Right kidney (tissue), 1 donor: Measurements from ENCODE around the gene DIP2B.

Source experiments
- DNase-seq: peaks from one replicate; pipeline ENCODE4 v3.0.0-alpha.2; 2016

The DIP2B gene

GRCh38 chr12:50574601-50575348 is 70.0 kb downstream of the DIP2B start:
- no peak for DNase-seq

- DNase-seq: no peak
Observed at GRCh38 chr12:50579757-50580267, 75.0 kb downstream of the DIP2B start.

DNA sequence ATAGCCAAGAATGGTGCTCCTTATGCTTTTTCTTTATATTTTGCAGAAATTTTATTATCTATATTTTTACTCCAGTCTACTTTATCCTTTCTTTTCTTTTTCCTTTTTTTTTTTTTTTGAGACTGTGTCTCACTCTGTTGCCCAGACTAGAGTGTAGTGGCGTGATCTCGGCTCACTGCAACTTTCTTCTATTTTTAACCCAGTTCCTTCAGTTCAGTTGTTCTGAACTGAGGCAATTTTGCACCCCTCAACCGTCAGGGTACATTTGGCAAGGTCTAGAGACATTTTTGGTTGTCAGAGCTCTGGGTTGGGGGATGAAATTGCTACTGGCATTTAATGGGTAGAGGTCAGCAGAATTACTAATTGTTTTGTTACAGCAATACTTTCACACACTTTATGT is 75.7 kb downstream of the DIP2B start:
- DNase-seq: no peak

- DNase-seq: no peak
Observed at GRCh38 chr12:50581226-50582184, 76.7 kb downstream of the DIP2B start.

- DNase-seq: no peak
Observed at GRCh38 chr12:50584135-50584534, 79.3 kb downstream of the DIP2B start.

DNA sequence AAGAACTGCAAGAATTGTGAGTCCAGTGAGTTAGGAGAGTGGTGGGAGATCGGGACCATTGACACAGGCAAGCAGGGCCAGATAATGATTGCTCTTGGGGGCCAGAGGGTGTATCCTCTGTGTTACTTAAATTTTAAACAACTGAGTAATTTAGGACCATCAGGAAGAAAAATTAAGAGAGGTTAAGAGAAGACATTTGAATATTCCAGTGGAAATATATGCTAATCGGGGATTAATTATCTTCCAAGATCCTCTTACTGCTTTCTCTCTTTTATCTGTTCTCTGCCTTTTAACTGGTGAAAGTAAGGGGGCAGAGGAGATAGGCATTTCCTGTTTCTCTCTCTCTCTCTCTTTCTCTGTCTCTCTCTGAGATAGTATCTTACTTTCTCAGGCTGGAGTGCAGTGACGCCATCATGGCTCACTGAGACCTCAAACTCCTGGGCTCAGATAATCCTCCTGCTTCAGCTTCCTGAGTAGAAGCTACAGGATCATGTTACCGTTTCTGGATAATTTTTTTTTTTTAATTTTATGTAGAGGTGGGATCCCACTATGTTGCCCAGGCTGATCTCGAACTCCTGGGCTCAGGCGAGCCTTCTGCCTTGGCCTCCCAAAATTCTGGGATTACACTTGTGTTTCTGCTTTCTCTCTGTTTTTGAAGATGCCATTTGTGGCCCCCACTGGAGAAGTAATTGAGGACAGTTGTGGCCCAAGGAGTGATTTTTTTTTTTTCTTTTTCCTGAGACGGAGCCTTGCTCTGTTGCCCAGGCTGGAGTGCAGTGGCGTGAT is 85.1 kb downstream of the DIP2B start:
- DNase-seq: no peak

- DNase-seq: no peak
Observed at GRCh38 chr12:50590869-50591268, 86.1 kb downstream of the DIP2B start.

GRCh38 chr12:50595667-50596066 is 90.9 kb downstream of the DIP2B start:
- no peak for DNase-seq

- DNase-seq: no peak
Observed at GRCh38 chr12:50597200-50598195, 92.7 kb downstream of the DIP2B start.

DNA sequence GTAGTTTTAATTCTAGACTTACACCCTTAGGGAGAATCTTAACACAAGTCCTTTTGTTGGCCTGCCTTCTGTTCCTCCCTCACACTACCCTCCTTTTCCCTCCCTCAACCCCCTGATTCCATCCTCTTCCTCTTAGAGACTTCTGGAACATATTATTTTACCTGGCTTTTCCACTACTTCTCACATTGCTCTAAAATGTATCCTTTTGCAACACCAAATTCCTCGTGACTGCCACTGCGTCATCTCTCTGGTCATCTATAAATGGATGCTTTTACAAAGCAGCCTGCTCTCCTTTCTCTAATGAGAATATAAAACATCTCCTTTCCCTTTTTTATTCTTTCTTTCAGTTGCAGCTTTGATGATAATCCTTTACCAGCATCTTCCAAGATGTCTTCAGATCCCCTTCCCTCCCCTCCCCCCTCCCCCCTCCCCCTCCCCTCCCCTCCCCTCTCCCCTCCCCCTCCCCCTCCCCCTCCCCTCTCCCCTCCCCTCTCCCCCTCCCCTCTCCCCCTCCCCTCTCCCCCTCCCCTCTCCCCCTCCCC is 93.6 kb downstream of the DIP2B start:
- DNase-seq: no peak

DNA sequence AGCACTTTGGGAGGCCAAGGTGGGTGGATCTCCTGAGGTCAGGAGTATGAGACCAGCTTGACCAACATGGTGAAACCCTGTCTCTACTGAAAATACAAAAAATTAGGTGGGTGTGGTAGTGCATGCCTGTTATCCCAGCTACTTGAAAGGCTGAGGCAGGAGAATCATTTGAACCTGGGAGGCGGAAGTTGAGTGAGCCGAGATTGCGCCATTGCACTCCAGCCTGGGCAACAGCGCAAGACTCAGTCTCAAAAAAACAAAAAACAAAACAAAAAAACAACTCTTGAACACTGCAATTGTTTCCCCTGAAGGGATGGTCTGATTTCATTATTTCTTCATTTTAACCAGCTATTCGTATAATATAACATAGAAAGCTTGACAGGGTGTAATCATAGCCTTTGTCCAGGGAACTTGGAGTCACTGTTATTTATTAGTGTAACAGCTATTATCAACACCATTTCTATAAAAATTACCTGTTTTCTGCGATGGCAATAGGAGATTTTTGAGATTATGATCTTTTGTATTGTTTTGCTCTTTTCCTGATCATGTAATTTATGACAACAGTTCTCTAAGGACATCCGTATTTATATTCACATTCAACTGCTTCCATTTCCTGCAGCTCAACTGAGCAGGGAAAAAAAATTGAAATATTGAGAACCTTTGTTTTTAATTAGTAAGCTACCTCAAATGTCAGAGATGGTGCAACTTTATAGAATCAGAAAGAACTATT is 94.7 kb downstream of the DIP2B start:
- DNase-seq: no peak

DNA sequence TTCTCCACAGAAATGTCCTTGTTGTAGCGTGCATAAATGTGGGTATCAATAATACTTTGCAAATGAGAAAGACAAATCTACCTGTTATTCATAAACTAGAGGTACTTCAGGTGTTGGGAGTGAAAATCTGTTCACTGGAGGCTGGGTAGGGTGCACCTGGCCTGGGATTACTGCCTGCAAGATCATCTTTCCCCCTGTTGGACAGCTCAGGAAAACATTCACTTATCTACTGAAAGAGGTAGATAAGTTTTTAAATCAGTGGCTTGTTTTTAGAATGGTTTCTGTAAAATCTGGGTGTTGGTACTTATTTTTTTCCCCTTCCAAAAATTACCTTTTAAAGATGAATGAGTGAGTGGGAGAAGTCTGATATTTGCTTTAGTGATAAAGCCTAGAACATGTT is 95.6 kb downstream of the DIP2B start:
- no peak for DNase-seq

DNA sequence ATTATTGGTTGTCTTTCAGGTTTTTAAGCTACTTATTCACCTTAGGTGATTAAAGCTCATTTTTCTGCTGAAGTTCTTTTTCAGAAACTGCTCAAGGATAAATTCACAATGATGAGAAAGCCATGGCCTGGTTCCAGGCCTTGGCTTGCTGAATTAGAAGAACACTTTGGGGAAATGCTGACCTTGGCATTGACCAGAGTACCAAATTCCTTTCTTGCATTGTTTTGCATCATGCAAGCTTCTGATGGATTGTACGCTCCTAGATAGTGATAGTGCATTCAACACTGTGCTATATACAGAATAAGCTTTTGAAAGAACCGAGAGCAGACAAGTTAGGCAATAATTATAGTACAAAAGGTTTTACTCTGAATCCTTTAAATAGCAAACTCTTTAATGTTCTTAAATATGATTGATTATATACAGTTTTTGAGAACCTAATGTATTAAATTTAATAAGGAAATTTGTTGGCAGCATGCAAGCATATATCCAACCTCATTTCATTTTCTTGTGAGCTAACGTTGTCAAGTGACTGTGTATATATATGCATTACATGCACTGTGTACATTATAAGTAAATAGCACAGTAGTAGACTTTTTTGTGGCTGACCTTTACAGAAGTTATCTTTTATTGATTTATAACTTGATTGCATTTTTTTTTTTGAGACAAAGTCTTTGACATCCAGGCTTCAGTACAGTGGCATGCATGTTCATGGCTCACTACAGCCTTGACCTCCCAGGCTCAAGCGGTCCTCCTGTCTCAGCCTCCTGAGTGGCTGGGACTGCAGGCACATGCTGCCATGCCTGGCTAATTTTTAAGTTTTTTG is 99.2 kb downstream of the DIP2B start:
- DNase-seq: no peak

- DNase-seq: no peak
Observed at GRCh38 chr12:50604640-50604920, 99.8 kb downstream of the DIP2B start.

- no peak for DNase-seq
Observed at GRCh38 chr12:50606675-50607375, 102.0 kb downstream of the DIP2B start.

- no peak for DNase-seq
Observed at GRCh38 chr12:50609292-50609874, 104.6 kb downstream of the DIP2B start.

GRCh38 chr12:50610171-50610570 is 105.4 kb downstream of the DIP2B start:
- DNase-seq: no peak

DNA sequence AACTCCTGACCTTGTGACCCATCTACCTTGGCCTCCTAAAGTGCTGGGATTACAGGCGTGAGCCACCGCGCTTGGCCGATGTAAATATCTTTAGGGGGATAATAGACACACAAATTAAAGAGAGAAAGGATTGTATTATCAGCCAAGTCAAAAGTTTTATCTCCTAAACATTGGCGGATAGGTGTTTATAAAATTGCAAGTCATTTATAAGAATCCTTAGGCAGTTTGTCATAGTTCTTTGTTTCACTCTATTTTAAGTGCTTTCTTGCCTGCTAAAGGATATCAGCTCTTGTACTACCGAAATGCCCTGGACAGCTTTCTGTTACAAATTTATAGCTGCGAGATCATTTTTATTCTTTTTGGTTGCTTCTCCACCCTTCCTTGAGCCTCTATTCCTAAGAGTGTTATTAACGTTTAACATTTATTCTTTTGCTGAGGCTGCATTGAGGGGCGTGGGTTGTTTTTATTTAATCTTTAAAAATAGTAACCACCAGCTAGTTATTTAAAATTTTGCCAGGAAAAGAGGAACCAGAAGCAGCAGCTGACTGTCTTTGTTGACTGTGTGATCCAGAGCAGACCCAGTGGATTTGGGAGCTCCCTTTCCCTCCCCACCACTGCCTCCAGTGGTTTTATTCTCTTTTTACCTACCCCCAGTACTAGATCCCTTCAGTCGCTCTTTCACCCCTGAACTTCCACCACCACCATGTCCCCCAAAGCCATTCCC is 106.4 kb downstream of the DIP2B start:
- DNase-seq: no peak
